Suprapubic skin (tissue), 3 donors: ENCODE results near the gene GPR132.

Experiments
- POLR2A ChIP-seq, 2 donors: fragments of 450-650 bp; IDR thresholded peaks; one replicate each; pipeline ENCODE4 v1.6.1; 2017; ENCODE audit warnings: antibody characterized with exemption in 2 of 2, mild to moderate bottlenecking in 2 of 2, moderate library complexity in 2 of 2
- TF ChIP-seq, protein P1 (sequence below), 2 donors: fragments of 200-600 bp in 1 of 2; fragments of 450-650 bp in 1 of 2; sonication (generic) in 1 of 2; IDR thresholded peaks; one replicate each; pipeline ENCODE4 v1.5.1; 2016 to 2019; ENCODE audit warnings: antibody characterized with exemption in 2 of 2, mild to moderate bottlenecking in 1 of 2, moderate library complexity in 1 of 2

GRCh38 chr14:105014032-105014431 is 51.2 kb downstream of the GPR132 start:
- no peak for TF ChIP-seq POLR2A (IDR thresholded peaks at IDR 0.05)
- TF ChIP-seq, protein P1, sequence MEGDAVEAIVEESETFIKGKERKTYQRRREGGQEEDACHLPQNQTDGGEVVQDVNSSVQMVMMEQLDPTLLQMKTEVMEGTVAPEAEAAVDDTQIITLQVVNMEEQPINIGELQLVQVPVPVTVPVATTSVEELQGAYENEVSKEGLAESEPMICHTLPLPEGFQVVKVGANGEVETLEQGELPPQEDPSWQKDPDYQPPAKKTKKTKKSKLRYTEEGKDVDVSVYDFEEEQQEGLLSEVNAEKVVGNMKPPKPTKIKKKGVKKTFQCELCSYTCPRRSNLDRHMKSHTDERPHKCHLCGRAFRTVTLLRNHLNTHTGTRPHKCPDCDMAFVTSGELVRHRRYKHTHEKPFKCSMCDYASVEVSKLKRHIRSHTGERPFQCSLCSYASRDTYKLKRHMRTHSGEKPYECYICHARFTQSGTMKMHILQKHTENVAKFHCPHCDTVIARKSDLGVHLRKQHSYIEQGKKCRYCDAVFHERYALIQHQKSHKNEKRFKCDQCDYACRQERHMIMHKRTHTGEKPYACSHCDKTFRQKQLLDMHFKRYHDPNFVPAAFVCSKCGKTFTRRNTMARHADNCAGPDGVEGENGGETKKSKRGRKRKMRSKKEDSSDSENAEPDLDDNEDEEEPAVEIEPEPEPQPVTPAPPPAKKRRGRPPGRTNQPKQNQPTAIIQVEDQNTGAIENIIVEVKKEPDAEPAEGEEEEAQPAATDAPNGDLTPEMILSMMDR (IDR thresholded peaks at IDR 0.05) = no peak
